H9 (cell line): ENCODE data around the gene STK31. TPM values are rescaled to one million over a fixed set of nuclear protein-coding genes. Genes with fewer than 3 reads are reported as not detected.

Source experiments
- DNase-seq: peaks from one replicate; pipeline ENCODE4 v3.0.0-alpha.2; 2017
- H2AFZ ChIP-seq: one replicate; pipeline ENCODE4 v1.6.1; 2013; ENCODE audit warnings: mild to moderate bottlenecking, low read length, control low read depth, moderate library complexity
- H2AK5ac ChIP-seq: 2 replicates; pipeline ENCODE4 v1.6.1; 2013; ENCODE audit warnings: low read length, control low read depth, mixed read lengths; ENCODE audit not compliant: insufficient read length
- H2BK120ac ChIP-seq: one replicate; pipeline ENCODE4 v1.6.1; 2013; ENCODE audit warnings: low read depth, mild to moderate bottlenecking, low read length, control low read depth, inconsistent platforms; ENCODE audit not compliant: poor library complexity, severe bottlenecking
- H2BK12ac ChIP-seq: 2 replicates; pipeline ENCODE4 v1.6.1; 2013; ENCODE audit warnings: low read length, control low read depth, mixed read lengths, low read depth; ENCODE audit not compliant: insufficient read length
- H2BK15ac ChIP-seq: 2 replicates; pipeline ENCODE4 v1.6.1; 2013; ENCODE audit warnings: low read depth, low read length, control low read depth
- H2BK20ac ChIP-seq: one replicate; pipeline ENCODE4 v1.6.1; 2013; ENCODE audit warnings: low read depth, mild to moderate bottlenecking, low read length, control low read depth, inconsistent platforms; ENCODE audit not compliant: poor library complexity, severe bottlenecking
- H2BK5ac ChIP-seq: 2 replicates; pipeline ENCODE4 v1.6.1; 2013; ENCODE audit warnings: low read length, control low read depth, mixed read lengths; ENCODE audit not compliant: insufficient read length
- H3K14ac ChIP-seq: 2 replicates; pipeline ENCODE4 v1.6.1; 2013; ENCODE audit warnings: low read length, control low read depth; ENCODE audit not compliant: insufficient read depth
- H3K18ac ChIP-seq: 2 replicates; pipeline ENCODE4 v1.6.1; 2013; ENCODE audit warnings: low read depth, mild to moderate bottlenecking, mixed read lengths, low read length, control low read depth; ENCODE audit not compliant: insufficient read length
- H3K23ac ChIP-seq: 2 replicates; pipeline ENCODE4 v1.6.1; 2013; ENCODE audit warnings: low read length, control low read depth, mixed read lengths, low read depth; ENCODE audit not compliant: insufficient read length
- H3K23me2 ChIP-seq: 2 replicates; pipeline ENCODE4 v1.6.1; 2013; ENCODE audit warnings: low read depth, mild to moderate bottlenecking, mixed read lengths, low read length, control low read depth; ENCODE audit not compliant: insufficient read length, poor library complexity, severe bottlenecking
- H3K27ac ChIP-seq: 2 replicates; pipeline ENCODE4 v1.5.1; 2013; ENCODE audit warnings: low read length, control low read depth, mixed read lengths, low read depth; ENCODE audit not compliant: insufficient read length
- H3K27me3 ChIP-seq: 2 replicates; pipeline ENCODE4 v1.6.1; 2013; ENCODE audit warnings: low read length, control low read depth, inconsistent platforms; ENCODE audit not compliant: insufficient read depth
- H3K4ac ChIP-seq: 2 replicates; pipeline ENCODE4 v1.6.1; 2013; ENCODE audit warnings: low read depth, mild to moderate bottlenecking, control low read depth, inconsistent platforms, low read length, moderate library complexity
- H3K4me1 ChIP-seq: 2 replicates; pipeline ENCODE4 v1.6.1; 2013; ENCODE audit warnings: low read length, control low read depth, inconsistent platforms; ENCODE audit not compliant: insufficient read depth
- H3K4me2 ChIP-seq: 2 replicates; pipeline ENCODE4 v1.6.1; 2013; ENCODE audit warnings: low read length, control low read depth, mixed read lengths; ENCODE audit not compliant: insufficient read length, insufficient read depth
- H3K56ac ChIP-seq: 2 replicates; pipeline ENCODE4 v1.6.1; 2013; ENCODE audit warnings: low read depth, mild to moderate bottlenecking, mixed read lengths, low read length, control low read depth; ENCODE audit not compliant: insufficient read length
- H3K79me1 ChIP-seq: 2 replicates; pipeline ENCODE4 v1.6.1; 2013; ENCODE audit warnings: low read depth, mild to moderate bottlenecking, moderate library complexity, low read length, control low read depth, inconsistent platforms; ENCODE audit not compliant: insufficient read depth, poor library complexity, severe bottlenecking
- H3K79me2 ChIP-seq: 2 replicates; pipeline ENCODE4 v1.6.1; 2013; ENCODE audit warnings: low read length, control low read depth, inconsistent platforms; ENCODE audit not compliant: insufficient read depth
- H3K9ac ChIP-seq: 2 replicates; pipeline ENCODE4 v1.6.1; 2013; ENCODE audit warnings: low read length, control low read depth, mixed read lengths; ENCODE audit not compliant: insufficient read length; ENCODE audit errors: extremely low read depth
- H3K9me3 ChIP-seq: one replicate; pipeline ENCODE4 v1.6.1; 2013; ENCODE audit warnings: low read depth, low read length, inconsistent platforms; ENCODE audit not compliant: control insufficient read depth
- H3T11ph ChIP-seq: one replicate; pipeline ENCODE4 v1.6.1; 2013; ENCODE audit warnings: mild to moderate bottlenecking, low read length, control low read depth, inconsistent platforms
- H4K20me1 ChIP-seq: one replicate; pipeline ENCODE4 v1.6.1; 2013; ENCODE audit not compliant: control insufficient read depth, insufficient read length, insufficient read depth
- H4K5ac ChIP-seq: 2 replicates; pipeline ENCODE4 v1.6.1; 2013; ENCODE audit warnings: low read depth, mild to moderate bottlenecking, mixed read lengths, low read length, control low read depth; ENCODE audit not compliant: insufficient read length
- H4K8ac ChIP-seq: replicated peaks from 2 replicates; pipeline ENCODE4 v1.6.1; 2013; ENCODE audit warnings: low read length, control low read depth, mixed read lengths, low read depth; ENCODE audit not compliant: insufficient read length
- H4K91ac ChIP-seq: 2 replicates; pipeline ENCODE4 v1.6.1; 2013; ENCODE audit warnings: low read depth, mild to moderate bottlenecking, moderate library complexity, mixed read lengths, low read length, control low read depth; ENCODE audit not compliant: insufficient read length
- H3K27ac Mint-ChIP-seq, 3 experiments: 2 replicates in 2 of 3; 3 replicates in 1 of 3; pipeline ENCODE4 v1.8.0; 2020 to 2021; ENCODE audit warnings: mixed read lengths in 3 of 3, mild to moderate bottlenecking in 1 of 3, moderate library complexity in 1 of 3
- H3K27me3 Mint-ChIP-seq: 2 replicates; pipeline ENCODE4 v1.8.0; 2021; ENCODE audit warnings: low read depth, mild to moderate bottlenecking, moderate library complexity, mixed read lengths
- H3K36me3 Mint-ChIP-seq, 3 experiments: 2 replicates in 2 of 3; 3 replicates in 1 of 3; pipeline ENCODE4 v1.8.0; 2020 to 2021; ENCODE audit warnings: low read depth in 3 of 3, mixed read lengths in 3 of 3; ENCODE audit not compliant: insufficient read depth in 1 of 3
- H3K4me1 Mint-ChIP-seq, 2 experiments: 2 replicates each; pipeline ENCODE4 v1.8.0; 2020; ENCODE audit warnings: mixed read lengths in 2 of 2
- H3K4me3 Mint-ChIP-seq, 2 experiments: 2 replicates in 1 of 2; 3 replicates in 1 of 2; pipeline ENCODE4 v1.8.0; 2020 to 2021; ENCODE audit warnings: mild to moderate bottlenecking in 2 of 2, mixed read lengths in 2 of 2, moderate library complexity in 1 of 2
- H3K9me3 Mint-ChIP-seq, 2 experiments: 2 replicates in 1 of 2; 3 replicates in 1 of 2; pipeline ENCODE4 v1.8.0; 2020; ENCODE audit warnings: mild to moderate bottlenecking in 2 of 2, mixed read lengths in 2 of 2, moderate library complexity in 1 of 2
- WGBS: extraction: QIAGEN DNeasy Blood & Tissue Kit; methylation state at CpG from one replicate; pipeline ENCODE4 v1.1.7; 2013; ENCODE audit warnings: missing lambda C conversion rate, low lambda C conversion rate, mixed read lengths; ENCODE audit not compliant: insufficient read length; ENCODE audit errors: extremely low coverage; 5-methylcytosine and 5-hydroxymethylcytosine counted together
- total RNA-seq: library from RNA; stranded (reverse); gene quantifications from 2 replicates; pipeline ENCODE4 v1.2.1, GENCODE V29; 2021
- TF ChIP-seq, protein P1 (sequence below): fragments of 200-600 bp; sonication (generic); conservative IDR thresholded peaks from 3 replicates; pipeline ENCODE4 v1.8.0; 2021; ENCODE audit warnings: antibody characterized with exemption, mild to moderate bottlenecking

The STK31 gene
- total RNA-seq, 1 experiment from 2014 or later: 0.24 TPM

DNA sequence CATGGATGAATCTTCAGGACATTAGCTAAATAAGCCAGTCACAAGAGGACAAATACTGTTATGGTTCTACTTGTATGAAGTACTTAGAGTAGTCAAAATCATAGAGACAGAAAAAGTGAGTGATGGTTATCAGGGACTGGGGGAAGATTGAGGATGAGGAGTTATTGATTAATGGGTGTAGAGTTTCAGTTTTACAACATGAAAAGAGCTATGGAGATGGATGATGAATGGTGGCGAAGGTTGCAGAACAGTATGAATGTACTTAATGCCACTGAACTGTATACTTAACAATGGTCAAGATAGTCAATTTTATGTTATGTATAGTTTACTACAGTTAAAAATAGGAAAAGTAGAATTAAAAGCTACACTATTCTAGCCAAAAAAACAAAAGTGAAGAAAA is 7.8 kb downstream of the STK31 start:
- H4K8ac ChIP-seq: no peak overlapping the region
- no peak overlapping the region for H3K27ac ChIP-seq
- no peak overlapping the region for H3K23ac ChIP-seq
- no peak overlapping the region for H4K5ac ChIP-seq
- H3K36me3 Mint-ChIP-seq: peaks cover under 1 to 7% (median under 1%) of the 10 kb centered on the region in 3 experiments; a peak in 4 of 7 replicates
- H3K4me3 Mint-ChIP-seq: no peak overlapping the region
- H3K27me3 Mint-ChIP-seq: peaks cover 44% of the 10 kb centered on the region
- H3K4me1 ChIP-seq: no peaks in the 10 kb centered on the region
- H4K91ac ChIP-seq: no peak overlapping the region
- no peak for DNase-seq
- no peaks in the 10 kb centered on the region for H3K79me1 ChIP-seq
- H3K9ac ChIP-seq: no peak overlapping the region
- H3K79me2 ChIP-seq: no peaks in the 10 kb centered on the region
- no peak overlapping the region for H3T11ph ChIP-seq
- H3K18ac ChIP-seq: no peak overlapping the region
- H3K27me3 ChIP-seq: peaks cover 4% of the 10 kb centered on the region; the same call in 1 of the 2 replicates
- no peaks in the 10 kb centered on the region for H4K20me1 ChIP-seq
- H2BK5ac ChIP-seq: no peak overlapping the region
- no peak overlapping the region for H2BK120ac ChIP-seq
- no CpG with 5 or more reads among the region's 1 CpG for WGBS
- TF ChIP-seq, protein P1, sequence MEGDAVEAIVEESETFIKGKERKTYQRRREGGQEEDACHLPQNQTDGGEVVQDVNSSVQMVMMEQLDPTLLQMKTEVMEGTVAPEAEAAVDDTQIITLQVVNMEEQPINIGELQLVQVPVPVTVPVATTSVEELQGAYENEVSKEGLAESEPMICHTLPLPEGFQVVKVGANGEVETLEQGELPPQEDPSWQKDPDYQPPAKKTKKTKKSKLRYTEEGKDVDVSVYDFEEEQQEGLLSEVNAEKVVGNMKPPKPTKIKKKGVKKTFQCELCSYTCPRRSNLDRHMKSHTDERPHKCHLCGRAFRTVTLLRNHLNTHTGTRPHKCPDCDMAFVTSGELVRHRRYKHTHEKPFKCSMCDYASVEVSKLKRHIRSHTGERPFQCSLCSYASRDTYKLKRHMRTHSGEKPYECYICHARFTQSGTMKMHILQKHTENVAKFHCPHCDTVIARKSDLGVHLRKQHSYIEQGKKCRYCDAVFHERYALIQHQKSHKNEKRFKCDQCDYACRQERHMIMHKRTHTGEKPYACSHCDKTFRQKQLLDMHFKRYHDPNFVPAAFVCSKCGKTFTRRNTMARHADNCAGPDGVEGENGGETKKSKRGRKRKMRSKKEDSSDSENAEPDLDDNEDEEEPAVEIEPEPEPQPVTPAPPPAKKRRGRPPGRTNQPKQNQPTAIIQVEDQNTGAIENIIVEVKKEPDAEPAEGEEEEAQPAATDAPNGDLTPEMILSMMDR: no peak
- H3K23me2 ChIP-seq: no peaks in the 10 kb centered on the region
- H3K4me2 ChIP-seq: no peak overlapping the region
- no peak overlapping the region for H3K14ac ChIP-seq
- H3K9me3 Mint-ChIP-seq: peaks cover 6 to 7% of the 10 kb centered on the region in 2 experiments
- H3K27ac Mint-ChIP-seq: no peak overlapping the region
- H2BK15ac ChIP-seq: no peak overlapping the region
- no peak overlapping the region for H3K4ac ChIP-seq
- no peak overlapping the region for H2BK20ac ChIP-seq
- H3K4me1 Mint-ChIP-seq: no peaks in the 10 kb centered on the region
- H2AFZ ChIP-seq: no peak overlapping the region
- no peak overlapping the region for H3K56ac ChIP-seq
- H2AK5ac ChIP-seq: no peak overlapping the region
- no peaks in the 10 kb centered on the region for H3K9me3 ChIP-seq
- no peak overlapping the region for H2BK12ac ChIP-seq
